Stomach (tissue), 9 donors: ENCODE results near the gene HPCA. TPM values are rescaled to one million over a fixed set of nuclear protein-coding genes. Genes with fewer than 3 reads are reported as not detected.
A peak's percentile ranks its signal among the peaks of the same experiment; 100 is the strongest.

Experiments
- DNase-seq, 2 donors: peaks; one replicate each; pipeline versions ENCODE4 v3.0.0 to v3.0.0-alpha.2; 2013 to 2019
- H3K27ac ChIP-seq, 5 donors: fragments of 200-600 bp in 4 of 5; sonication (generic) in 4 of 5; one replicate each; pipeline ENCODE4 v1.5.1; 2013 to 2019; ENCODE audit warnings: mild to moderate bottlenecking in 1 of 5, moderate library complexity in 1 of 5
- H3K27me3 ChIP-seq, 3 donors: fragments of 200-600 bp; sonication (generic); one replicate each; pipeline ENCODE4 v1.5.1; 2017 to 2019; ENCODE audit warnings: mixed run types in 1 of 3
- H3K36me3 ChIP-seq, 4 donors: fragments of 200-600 bp; sonication (generic); 1 replicate in 3 of 4; 2 replicates in 1 of 4; pipeline ENCODE4 v1.5.1; 2016 to 2019
- H3K4me1 ChIP-seq, 4 donors: fragments of 200-600 bp; sonication (generic); one replicate each; pipeline ENCODE4 v1.5.1; 2016 to 2019
- H3K4me3 ChIP-seq, 4 donors: fragments of 200-600 bp; sonication (generic) in 3 of 4; one replicate each; pipeline ENCODE4 v1.5.1; 2016 to 2019; ENCODE audit warnings: mild to moderate bottlenecking in 1 of 4
- H3K9me3 ChIP-seq, 4 donors: fragments of 200-600 bp; sonication (generic); one replicate each; pipeline ENCODE4 v1.5.1; 2016 to 2019
- EP300 ChIP-seq: sonication (generic); formaldehyde crosslinking; IDR thresholded peaks from one replicate; pipeline ENCODE4 v1.6.1; 2017; ENCODE audit warnings: antibody characterized with exemption
- POLR2A ChIP-seq, 4 donors: fragments of 450-650 bp; IDR thresholded peaks; one replicate each; pipeline ENCODE4 v1.6.1; 2016; ENCODE audit warnings: antibody characterized with exemption in 4 of 4, control low read depth in 2 of 4, mild to moderate bottlenecking in 1 of 4, moderate library complexity in 1 of 4
- POLR2AphosphoS5 ChIP-seq, 3 donors: sonication (generic); formaldehyde crosslinking; IDR thresholded peaks; one replicate each; pipeline ENCODE4 v1.6.1; 2016; ENCODE audit warnings: antibody characterized with exemption in 3 of 3
- WGBS, 5 donors: extraction: QIAGEN DNeasy Blood & Tissue Kit in 3 of 5; methylation state at CpG; one replicate each; pipeline versions ENCODE4 v1.1.5 to v1.1.7; 2013 to 2018; 5-methylcytosine and 5-hydroxymethylcytosine counted together
- intact Hi-C: fragments of 100-400 bp; cut with DNase I; formaldehyde crosslinking; loops from one replicate; pipeline ENCODE4 v1.15.1; 2023; ENCODE audit warnings: low total_unique reads
- polyA plus RNA-seq, 3 donors: library from polyadenylated mRNA; stranded (reverse); fragments of 200-250 nt; gene quantifications; one replicate each; pipeline ENCODE4 v1.2.3, GENCODE V29; 2013
- total RNA-seq, 5 donors: library from RNA; depleted of rRNA; stranded (reverse); fragments of >200 nt; gene quantifications; one replicate each; pipeline versions ENCODE4 v1.1.0 to v1.2.3, GENCODE V29; 2014 to 2016
- TF ChIP-seq, protein P1 (sequence below), 7 experiments: fragments of 450-650 bp in 4 of 7; fragments of 200-600 bp in 3 of 7; sonication (generic) in 3 of 7; IDR thresholded peaks; one replicate each; pipeline ENCODE4 v1.5.1; 2016 to 2019; ENCODE audit warnings: antibody characterized with exemption in 7 of 7, control low read depth in 2 of 7, mild to moderate bottlenecking in 1 of 7
- donor health status: healthy with polysubstance abuse.
- donor health status: Bipolar disorder and iron deficiency.
- donor health status: healthy.

The HPCA gene
- total and polyA plus RNA-seq, 8 donors = 0.30 to 4.9 (median 0.75) TPM; not detected in 5

DNA sequence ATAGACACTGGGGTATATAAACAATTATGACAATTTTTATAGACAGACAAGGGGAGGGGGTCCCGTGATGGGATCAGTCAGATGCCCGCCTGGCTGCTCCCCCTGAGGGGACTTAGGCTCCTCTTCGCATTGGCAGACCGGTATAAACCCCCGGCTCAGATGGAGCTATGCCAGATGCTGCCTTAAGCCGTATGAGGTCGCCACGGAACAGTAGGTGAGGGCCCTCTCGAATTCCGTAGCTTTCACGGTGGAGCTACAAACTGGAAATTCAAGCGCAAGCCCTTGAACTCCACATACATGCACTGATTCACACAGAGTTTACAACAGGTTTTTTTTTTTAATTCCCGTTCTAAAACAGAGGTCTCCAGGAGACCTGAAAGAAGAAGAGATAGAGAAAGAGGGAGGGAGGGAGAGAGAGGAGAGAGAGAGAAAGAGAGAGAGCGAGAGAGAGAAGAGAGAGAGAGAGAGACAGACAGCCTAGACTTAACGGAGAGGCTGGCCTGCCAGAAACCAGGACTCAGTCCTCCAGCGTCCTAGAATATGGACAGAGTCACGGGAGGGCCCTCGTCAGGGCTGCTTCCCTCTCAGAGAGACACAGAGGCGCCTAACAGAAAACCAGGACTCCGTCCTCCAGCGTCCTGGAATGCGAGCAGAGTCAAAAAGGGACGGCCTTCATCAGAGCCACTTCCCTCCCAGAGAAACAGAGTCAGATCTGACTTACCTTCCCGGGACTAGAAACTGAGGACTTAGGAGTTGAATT, 39.3 kb downstream of the HPCA start:
- intact Hi-C loops = no loop called here
- WGBS, 5 donors = 24 to 42% (median 31%) methylated on average over 24 of the region's 24 CpGs
- peaks cover 5 to 18% (median 12%) of the 10 kb centered on the region in 4 donors for H3K4me1 ChIP-seq
- peak in 1 of 2 donors; percentile 57 for DNase-seq
- peaks cover 0 to 54% (median 10%) of the 10 kb centered on the region in 3 donors for H3K27me3 ChIP-seq
- no peak overlapping the region for H3K27ac ChIP-seq
- H3K4me3 ChIP-seq = peak overlapping the region in 1 of 4 donors; percentile 7
- no peak for TF ChIP-seq POLR2AphosphoS5 (IDR thresholded peaks at IDR 0.05)
- TF ChIP-seq, protein P1, sequence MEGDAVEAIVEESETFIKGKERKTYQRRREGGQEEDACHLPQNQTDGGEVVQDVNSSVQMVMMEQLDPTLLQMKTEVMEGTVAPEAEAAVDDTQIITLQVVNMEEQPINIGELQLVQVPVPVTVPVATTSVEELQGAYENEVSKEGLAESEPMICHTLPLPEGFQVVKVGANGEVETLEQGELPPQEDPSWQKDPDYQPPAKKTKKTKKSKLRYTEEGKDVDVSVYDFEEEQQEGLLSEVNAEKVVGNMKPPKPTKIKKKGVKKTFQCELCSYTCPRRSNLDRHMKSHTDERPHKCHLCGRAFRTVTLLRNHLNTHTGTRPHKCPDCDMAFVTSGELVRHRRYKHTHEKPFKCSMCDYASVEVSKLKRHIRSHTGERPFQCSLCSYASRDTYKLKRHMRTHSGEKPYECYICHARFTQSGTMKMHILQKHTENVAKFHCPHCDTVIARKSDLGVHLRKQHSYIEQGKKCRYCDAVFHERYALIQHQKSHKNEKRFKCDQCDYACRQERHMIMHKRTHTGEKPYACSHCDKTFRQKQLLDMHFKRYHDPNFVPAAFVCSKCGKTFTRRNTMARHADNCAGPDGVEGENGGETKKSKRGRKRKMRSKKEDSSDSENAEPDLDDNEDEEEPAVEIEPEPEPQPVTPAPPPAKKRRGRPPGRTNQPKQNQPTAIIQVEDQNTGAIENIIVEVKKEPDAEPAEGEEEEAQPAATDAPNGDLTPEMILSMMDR (IDR thresholded peaks at IDR 0.05) = no peak
- TF ChIP-seq EP300 = no peak
- no peak for TF ChIP-seq POLR2A (IDR thresholded peaks at IDR 0.05)
- no peaks in the 10 kb centered on the region for H3K9me3 ChIP-seq
- no peaks in the 10 kb centered on the region for H3K36me3 ChIP-seq

DNA sequence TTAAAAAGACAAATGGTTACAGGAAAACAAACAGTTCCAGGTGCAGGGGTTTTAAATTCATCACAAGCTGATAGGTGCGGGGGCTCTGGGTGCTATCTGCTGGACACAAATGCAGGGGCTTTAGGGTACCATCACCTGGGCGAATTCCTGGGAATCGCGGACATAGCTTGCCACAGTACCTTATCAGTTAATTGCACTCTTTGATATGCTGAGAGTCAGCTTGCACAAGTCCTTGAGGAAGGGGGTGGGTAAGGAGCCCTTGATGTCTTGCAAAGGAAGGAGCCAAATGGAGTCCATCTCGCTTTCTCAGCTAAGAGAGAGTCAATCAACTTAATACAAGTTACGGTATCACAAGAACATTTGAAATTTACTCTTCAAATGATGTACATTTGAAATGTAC, 40.3 kb downstream of the HPCA start:
- Histone ChIP-seq H3K36me3 (no peaks in the 10 kb centered on the region), H3K9me3 (no peaks in the 10 kb centered on the region), H3K27ac (no peak overlapping the region), H3K4me1 (peaks cover 5 to 18% (median 12%) of the 10 kb centered on the region in 4 donors), H3K4me3 (no peak overlapping the region), H3K27me3 (peaks cover 0 to 44% (median 10%) of the 10 kb centered on the region in 3 donors)
- TF ChIP-seq POLR2A (IDR thresholded peaks at IDR 0.05) (no peak), POLR2AphosphoS5 (IDR thresholded peaks at IDR 0.05) (no peak), EP300 (no peak)
- TF ChIP-seq, protein P1 (IDR thresholded peaks at IDR 0.05) = no peak
- no peak for DNase-seq
- 49 to 77% (median 66%) methylated on average over 6 of the region's 6 CpGs for WGBS, 5 donors
- intact Hi-C loops = no loop called here

DNA sequence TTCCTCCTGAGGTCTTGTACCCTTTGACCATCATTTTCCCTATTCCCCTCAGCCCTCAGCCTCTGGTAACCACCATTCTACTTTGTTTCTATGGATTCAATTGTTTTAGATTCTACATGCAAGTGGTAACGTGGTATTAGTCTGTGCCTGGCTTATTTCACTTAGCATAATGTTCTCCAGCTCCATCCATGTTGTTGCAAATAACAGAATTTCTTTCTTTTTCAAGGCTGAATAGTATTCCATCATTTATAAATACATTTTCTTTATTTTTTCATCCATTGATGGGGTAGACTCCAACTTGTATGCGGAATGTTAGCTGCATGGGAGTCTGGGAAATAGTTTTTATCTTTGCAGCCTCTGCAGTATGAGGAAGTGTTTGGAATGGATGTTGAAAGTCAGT, 41.1 kb downstream of the HPCA start:
- Histone ChIP-seq H3K4me1 (peaks cover 5 to 18% (median 12%) of the 10 kb centered on the region in 4 donors), H3K27me3 (peaks cover 0 to 35% (median 10%) of the 10 kb centered on the region in 3 donors), H3K27ac (no peak overlapping the region), H3K9me3 (no peaks in the 10 kb centered on the region), H3K36me3 (no peaks in the 10 kb centered on the region), H3K4me3 (no peak overlapping the region)
- WGBS, 5 donors = 89 to 97% (median 95%) methylated on average over 2 of the region's 2 CpGs
- intact Hi-C loops = no loop called here
- TF ChIP-seq EP300 (no peak), POLR2A (IDR thresholded peaks at IDR 0.05) (no peak)
- DNase-seq = no peak

DNA sequence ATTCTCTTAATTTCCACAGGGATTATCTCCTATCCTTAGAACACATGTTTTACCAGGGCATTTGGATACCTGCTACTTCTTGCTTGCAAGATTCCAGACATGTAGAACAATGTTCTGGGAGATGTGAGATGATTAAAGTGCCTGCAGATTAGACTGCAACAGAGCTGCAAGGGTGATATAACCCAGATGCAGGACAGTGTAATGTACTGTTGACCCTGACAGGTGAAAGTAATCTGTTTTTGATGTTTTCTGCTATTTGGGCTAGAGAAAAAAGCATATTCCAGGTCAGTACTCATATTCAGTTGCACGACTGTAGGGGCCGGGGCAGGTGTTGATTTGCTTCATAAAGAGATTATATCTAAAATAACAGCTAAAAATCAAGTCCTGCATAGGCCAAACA, 42.0 kb downstream of the HPCA start:
- H3K9me3 ChIP-seq = no peaks in the 10 kb centered on the region
- no peak overlapping the region for H3K4me3 ChIP-seq
- DNase-seq = no peak
- peaks cover 0 to 27% (median 10%) of the 10 kb centered on the region in 3 donors for H3K27me3 ChIP-seq
- 88 to 96% (median 94%) methylated on average over 2 of the region's 2 CpGs for WGBS, 5 donors
- H3K27ac ChIP-seq = no peak overlapping the region
- H3K36me3 ChIP-seq = no peaks in the 10 kb centered on the region
- peaks cover 5 to 20% (median 14%) of the 10 kb centered on the region in 4 donors for H3K4me1 ChIP-seq
- intact Hi-C loops = no loop called here
- TF ChIP-seq POLR2A (IDR thresholded peaks at IDR 0.05) (no peak), POLR2AphosphoS5 (IDR thresholded peaks at IDR 0.05) (no peak), EP300 (no peak)
- TF ChIP-seq, protein P1 (IDR thresholded peaks at IDR 0.05) = no peak

DNA sequence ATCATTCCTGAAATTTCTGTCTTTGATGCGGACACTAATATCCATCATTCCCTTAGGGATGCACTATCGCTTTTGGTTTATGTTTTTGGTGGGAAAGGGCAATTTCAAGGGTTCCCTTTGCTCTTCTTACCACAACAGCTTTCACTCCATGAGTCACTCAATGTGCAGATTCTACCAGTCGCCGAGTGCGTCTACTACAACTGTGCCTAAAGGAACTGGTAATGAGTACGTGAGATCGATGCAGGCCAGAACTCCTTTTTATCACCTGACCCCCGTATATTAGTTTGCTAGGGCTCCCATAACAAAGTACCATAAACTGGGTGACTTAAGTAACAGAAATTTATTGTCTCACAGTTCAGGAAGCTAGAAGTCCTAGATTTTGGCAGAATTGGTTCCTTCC, 42.4 kb downstream of the HPCA start:
- intact Hi-C loops = no loop called here
- H3K36me3 ChIP-seq = no peaks in the 10 kb centered on the region
- TF ChIP-seq EP300 (no peak), POLR2A (IDR thresholded peaks at IDR 0.05) (no peak), POLR2AphosphoS5 (IDR thresholded peaks at IDR 0.05) (no peak)
- TF ChIP-seq, protein P1 (IDR thresholded peaks at IDR 0.05) = no peak
- no peak for DNase-seq
- 86 to 93% (median 91%) methylated on average over 8 of the region's 8 CpGs for WGBS, 5 donors
- no peak overlapping the region for H3K4me3 ChIP-seq
- no peak overlapping the region for H3K27ac ChIP-seq
- H3K27me3 ChIP-seq = peaks cover 0 to 24% (median 10%) of the 10 kb centered on the region in 3 donors
- peaks cover 8 to 24% (median 19%) of the 10 kb centered on the region in 4 donors for H3K4me1 ChIP-seq
- no peaks in the 10 kb centered on the region for H3K9me3 ChIP-seq
